Pons (tissue), 1 donor: ENCODE data around the gene RETREG1.

ENCODE experiments used
- DNase-seq: peaks from one replicate; pipeline ENCODE4 v3.0.0-alpha.2; 2016; ENCODE audit warnings: low spot score

The RETREG1 gene

GRCh38 chr5:16580382-16580781 is 36.4 kb downstream of the RETREG1 start:
- DNase-seq, result no peak

GRCh38 chr5:16579142-16579847 is 37.5 kb downstream of the RETREG1 start:
- DNase-seq, result peak; percentile 88

GRCh38 chr5:16578474-16578883 is 38.3 kb downstream of the RETREG1 start:
- DNase-seq, result peak; percentile 87

- DNase-seq, result no peak
Observed at GRCh38 chr5:16577677-16578076, 39.1 kb downstream of the RETREG1 start.

GRCh38 chr5:16574789-16575721 is 41.7 kb downstream of the RETREG1 start:
- DNase-seq, result peak; percentile 93

- no peak for DNase-seq
Observed at GRCh38 chr5:16573401-16573800, 43.4 kb downstream of the RETREG1 start.

- no peak for DNase-seq
Observed at GRCh38 chr5:16572289-16573015, 44.3 kb downstream of the RETREG1 start.

GRCh38 chr5:16571016-16571415 is 45.8 kb downstream of the RETREG1 start:
- no peak for DNase-seq

- no peak for DNase-seq
Observed at GRCh38 chr5:16570121-16570815, 46.5 kb downstream of the RETREG1 start.

- peak; percentile 98 for DNase-seq
Observed at GRCh38 chr5:16568875-16569580, 47.8 kb downstream of the RETREG1 start.

GRCh38 chr5:16567365-16567764 is 49.4 kb downstream of the RETREG1 start:
- DNase-seq, result no peak

- no peak for DNase-seq
Observed at GRCh38 chr5:16565118-16565517, 51.7 kb downstream of the RETREG1 start.

- no peak for DNase-seq
Observed at GRCh38 chr5:16564248-16564867, 52.4 kb downstream of the RETREG1 start.

- no peak for DNase-seq
Observed at GRCh38 chr5:16563686-16564085, 53.1 kb downstream of the RETREG1 start.

- no peak for DNase-seq
Observed at GRCh38 chr5:16561660-16562059, 55.1 kb downstream of the RETREG1 start.

- no peak for DNase-seq
Observed at GRCh38 chr5:16559702-16560101, 57.1 kb downstream of the RETREG1 start.

GRCh38 chr5:16558984-16559629 is 57.7 kb downstream of the RETREG1 start:
- peak; percentile 78 for DNase-seq

GRCh38 chr5:16557477-16557876 is 59.3 kb downstream of the RETREG1 start:
- DNase-seq, result peak; percentile 95

GRCh38 chr5:16554110-16554509 is 62.7 kb downstream of the RETREG1 start:
- no peak for DNase-seq

GRCh38 chr5:16552666-16553343 is 64.0 kb downstream of the RETREG1 start:
- peak; percentile 89 for DNase-seq
